Measurements from ENCODE around the gene USP25.

The USP25 gene

DNA sequence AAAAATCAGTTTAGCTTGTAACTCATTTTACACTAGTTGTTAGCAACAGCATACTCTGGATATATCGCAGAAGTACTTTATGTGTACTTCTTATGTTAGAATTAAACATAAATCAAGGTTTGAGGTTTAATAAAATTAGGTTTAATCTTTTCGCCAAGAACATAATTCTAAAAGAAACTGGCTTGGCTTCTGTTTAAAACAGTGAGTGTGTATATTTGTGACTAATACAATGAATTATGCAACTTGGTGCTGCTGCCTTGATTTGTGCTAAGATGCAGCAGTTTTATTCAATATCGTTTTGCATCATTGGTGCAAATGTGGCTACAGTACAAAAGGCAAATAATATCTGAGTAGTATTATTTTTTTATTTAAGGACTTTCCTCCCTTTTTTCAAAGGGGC, 44.8 kb downstream of the USP25 start:
- H3K27me3 ChIP-seq (replicated peaks; ENCODE audit: control insufficient read depth, insufficient read depth, low read length, poor library complexity, severe bottlenecking) = no peaks in the 10 kb centered on the region
- H3K27ac ChIP-seq (ENCODE audit: insufficient read depth, low read length, poor library complexity, severe bottlenecking) = no peak overlapping the region

GRCh38 chr21:15775291-15775690, 45.5 kb downstream of the USP25 start:
- no peaks in the 10 kb centered on the region for H3K9me3 ChIP-seq (ENCODE audit: control insufficient read depth, low read length)
- H3K36me3 ChIP-seq (ENCODE audit: control insufficient read depth, insufficient read depth, low read length) = peaks cover under 1% of the 10 kb centered on the region
- H3K4me3 ChIP-seq (ENCODE audit: insufficient read depth, low read depth, low read length, poor library complexity, severe bottlenecking) = no peak overlapping the region
- no peak overlapping the region for H3K27ac ChIP-seq (ENCODE audit: insufficient read depth, low read length, poor library complexity, severe bottlenecking)
- DNase-seq = no peak
- H3K4me1 ChIP-seq (ENCODE audit: control insufficient read depth, insufficient read depth, low read length, poor library complexity, severe bottlenecking) = no peaks in the 10 kb centered on the region
- H3K27me3 ChIP-seq (replicated peaks; ENCODE audit: control insufficient read depth, insufficient read depth, low read length, poor library complexity, severe bottlenecking) = no peaks in the 10 kb centered on the region

More for the DNA sequence above, 44.8 kb downstream of the USP25 start:
- no peak for DNase-seq
- Histone ChIP-seq H3K9me3 (ENCODE audit: control insufficient read depth, low read length) (no peaks in the 10 kb centered on the region), H3K4me1 (ENCODE audit: control insufficient read depth, insufficient read depth, low read length, poor library complexity, severe bottlenecking) (no peaks in the 10 kb centered on the region), H3K4me3 (ENCODE audit: insufficient read depth, low read depth, low read length, poor library complexity, severe bottlenecking) (no peak overlapping the region), H3K36me3 (ENCODE audit: control insufficient read depth, insufficient read depth, low read length) (no peaks in the 10 kb centered on the region)

GRCh38 chr21:15775981-15776380, 46.2 kb downstream of the USP25 start:
- H3K36me3 ChIP-seq (ENCODE audit: control insufficient read depth, insufficient read depth, low read length) = peaks cover 8% of the 10 kb centered on the region
- no peaks in the 10 kb centered on the region for H3K9me3 ChIP-seq (ENCODE audit: control insufficient read depth, low read length)
- no peak overlapping the region for H3K27ac ChIP-seq (ENCODE audit: insufficient read depth, low read length, poor library complexity, severe bottlenecking)
- H3K4me3 ChIP-seq (ENCODE audit: insufficient read depth, low read depth, low read length, poor library complexity, severe bottlenecking) = no peak overlapping the region
- H3K4me1 ChIP-seq (ENCODE audit: control insufficient read depth, insufficient read depth, low read length, poor library complexity, severe bottlenecking) = no peaks in the 10 kb centered on the region
- DNase-seq = no peak
- H3K27me3 ChIP-seq (replicated peaks; ENCODE audit: control insufficient read depth, insufficient read depth, low read length, poor library complexity, severe bottlenecking) = no peaks in the 10 kb centered on the region

DNA sequence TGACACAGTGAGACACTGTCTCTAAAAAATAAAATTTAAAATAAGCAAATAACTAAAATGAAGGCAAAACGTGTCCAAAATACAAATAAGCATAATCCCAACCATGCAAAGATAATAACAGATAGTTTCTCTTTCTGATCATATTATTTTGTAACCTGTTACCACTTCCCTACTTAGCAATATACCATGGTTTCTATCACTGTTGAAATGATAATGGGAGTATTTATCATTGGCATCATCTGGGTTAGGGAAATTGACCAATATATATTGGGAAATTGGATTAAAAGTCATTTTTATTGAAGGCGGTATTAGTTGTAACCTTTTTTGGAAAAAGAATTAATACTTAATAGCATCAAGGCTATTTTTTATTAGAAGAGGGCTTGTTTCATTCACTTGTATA, 47.0 kb downstream of the USP25 start:
- DNase-seq = no peak
- H3K4me1 ChIP-seq (ENCODE audit: control insufficient read depth, insufficient read depth, low read length, poor library complexity, severe bottlenecking) = no peaks in the 10 kb centered on the region
- H3K27ac ChIP-seq (ENCODE audit: insufficient read depth, low read length, poor library complexity, severe bottlenecking) = no peak overlapping the region
- no peak overlapping the region for H3K4me3 ChIP-seq (ENCODE audit: insufficient read depth, low read depth, low read length, poor library complexity, severe bottlenecking)
- H3K27me3 ChIP-seq (replicated peaks; ENCODE audit: control insufficient read depth, insufficient read depth, low read length, poor library complexity, severe bottlenecking) = no peaks in the 10 kb centered on the region
- no peaks in the 10 kb centered on the region for H3K9me3 ChIP-seq (ENCODE audit: control insufficient read depth, low read length)
- peaks cover 12% of the 10 kb centered on the region for H3K36me3 ChIP-seq (ENCODE audit: control insufficient read depth, insufficient read depth, low read length)

DNA sequence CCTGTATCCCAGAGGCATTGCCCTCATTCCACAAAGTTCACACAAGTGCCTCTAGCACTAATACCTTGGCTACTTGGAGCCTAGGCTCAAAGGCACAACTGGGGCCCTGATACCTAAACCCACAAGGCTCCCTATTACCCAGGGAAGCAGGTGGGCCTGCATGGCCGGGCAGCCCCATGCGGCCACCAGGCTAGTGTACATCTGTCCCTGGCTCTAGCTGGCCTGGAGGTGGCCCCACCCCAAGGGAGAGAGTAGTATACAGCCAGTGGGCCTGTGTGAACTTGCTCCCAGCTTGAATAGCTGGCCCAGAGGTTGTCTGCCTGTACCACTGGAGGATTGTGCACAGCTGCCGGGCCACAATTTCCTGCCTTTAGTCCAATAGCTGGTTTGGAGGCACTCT, 52.2 kb downstream of the USP25 start:
- Histone ChIP-seq H3K4me1 (ENCODE audit: control insufficient read depth, insufficient read depth, low read length, poor library complexity, severe bottlenecking) (no peaks in the 10 kb centered on the region), H3K9me3 (ENCODE audit: control insufficient read depth, low read length) (no peaks in the 10 kb centered on the region), H3K27me3 (replicated peaks; ENCODE audit: control insufficient read depth, insufficient read depth, low read length, poor library complexity, severe bottlenecking) (no peaks in the 10 kb centered on the region), H3K36me3 (ENCODE audit: control insufficient read depth, insufficient read depth, low read length) (peaks cover 19% of the 10 kb centered on the region), H3K4me3 (ENCODE audit: insufficient read depth, low read depth, low read length, poor library complexity, severe bottlenecking) (no peak overlapping the region), H3K27ac (ENCODE audit: insufficient read depth, low read length, poor library complexity, severe bottlenecking) (no peak overlapping the region)
- no peak for DNase-seq

DNA sequence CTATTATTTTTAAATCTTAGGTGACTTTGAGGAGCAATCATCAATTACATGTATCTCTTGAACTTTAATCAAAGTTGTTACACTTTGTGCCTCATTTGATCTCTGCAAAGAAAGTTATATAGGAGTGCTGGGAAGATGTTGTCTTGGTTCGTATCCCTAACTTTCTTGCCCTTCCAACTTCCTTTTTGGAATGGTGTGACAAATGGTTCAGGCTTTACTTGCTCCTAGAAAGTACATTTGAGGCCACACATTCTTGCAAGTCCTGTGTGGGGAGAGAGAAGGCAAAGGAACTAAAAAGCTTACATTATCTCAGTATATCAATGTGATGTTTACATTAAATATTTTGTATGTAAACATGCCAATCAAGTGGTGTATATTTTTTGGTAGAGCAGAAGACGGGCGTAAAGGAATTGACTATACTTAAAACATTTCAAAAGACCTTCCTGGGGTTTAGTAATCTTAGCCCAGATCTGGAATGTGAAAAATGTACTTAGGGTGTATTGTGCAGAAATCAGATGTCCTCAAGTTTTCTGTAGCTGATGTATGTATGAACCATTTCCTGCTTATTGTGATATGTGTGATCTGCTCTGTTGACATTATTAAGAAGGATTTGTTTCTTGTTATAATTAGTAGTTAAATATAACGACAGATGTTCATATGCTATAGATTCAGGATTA, 59.2 kb downstream of the USP25 start:
- no peak for DNase-seq
- no peak overlapping the region for H3K4me3 ChIP-seq (ENCODE audit: insufficient read depth, low read depth, low read length, poor library complexity, severe bottlenecking)

DNA sequence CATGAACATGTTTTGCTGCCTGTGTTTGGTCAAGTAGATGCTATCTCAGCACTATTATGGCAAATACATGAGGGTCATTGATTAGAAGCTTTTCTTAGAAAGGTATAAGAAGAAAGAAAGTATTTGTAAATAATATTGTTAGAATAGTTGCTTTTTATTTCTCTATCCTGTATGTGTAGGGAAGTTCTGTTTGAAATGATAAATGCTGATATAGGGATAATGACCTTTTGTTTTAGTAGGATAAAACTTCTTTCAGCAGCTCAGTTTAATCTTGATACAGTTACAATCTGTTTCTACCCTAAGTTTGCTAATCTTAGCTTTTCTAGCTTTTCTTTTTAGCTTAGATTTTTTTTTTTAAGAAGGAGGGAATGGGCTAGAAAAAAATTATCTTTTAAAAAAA, 63.3 kb downstream of the USP25 start:
- DNase-seq = no peak
- Histone ChIP-seq H3K4me3 (ENCODE audit: insufficient read depth, low read depth, low read length, poor library complexity, severe bottlenecking) (no peak overlapping the region), H3K9me3 (ENCODE audit: control insufficient read depth, low read length) (no peaks in the 10 kb centered on the region), H3K4me1 (ENCODE audit: control insufficient read depth, insufficient read depth, low read length, poor library complexity, severe bottlenecking) (no peaks in the 10 kb centered on the region), H3K27me3 (replicated peaks; ENCODE audit: control insufficient read depth, insufficient read depth, low read length, poor library complexity, severe bottlenecking) (no peaks in the 10 kb centered on the region), H3K27ac (ENCODE audit: insufficient read depth, low read length, poor library complexity, severe bottlenecking) (no peak overlapping the region), H3K36me3 (ENCODE audit: control insufficient read depth, insufficient read depth, low read length) (no peaks in the 10 kb centered on the region)

More for the DNA sequence above, 59.2 kb downstream of the USP25 start:
- Histone ChIP-seq H3K36me3 (ENCODE audit: control insufficient read depth, insufficient read depth, low read length) (no peaks in the 10 kb centered on the region), H3K27me3 (replicated peaks; ENCODE audit: control insufficient read depth, insufficient read depth, low read length, poor library complexity, severe bottlenecking) (no peaks in the 10 kb centered on the region), H3K27ac (ENCODE audit: insufficient read depth, low read length, poor library complexity, severe bottlenecking) (no peak overlapping the region), H3K9me3 (ENCODE audit: control insufficient read depth, low read length) (no peaks in the 10 kb centered on the region), H3K4me1 (ENCODE audit: control insufficient read depth, insufficient read depth, low read length, poor library complexity, severe bottlenecking) (no peaks in the 10 kb centered on the region)

DNA sequence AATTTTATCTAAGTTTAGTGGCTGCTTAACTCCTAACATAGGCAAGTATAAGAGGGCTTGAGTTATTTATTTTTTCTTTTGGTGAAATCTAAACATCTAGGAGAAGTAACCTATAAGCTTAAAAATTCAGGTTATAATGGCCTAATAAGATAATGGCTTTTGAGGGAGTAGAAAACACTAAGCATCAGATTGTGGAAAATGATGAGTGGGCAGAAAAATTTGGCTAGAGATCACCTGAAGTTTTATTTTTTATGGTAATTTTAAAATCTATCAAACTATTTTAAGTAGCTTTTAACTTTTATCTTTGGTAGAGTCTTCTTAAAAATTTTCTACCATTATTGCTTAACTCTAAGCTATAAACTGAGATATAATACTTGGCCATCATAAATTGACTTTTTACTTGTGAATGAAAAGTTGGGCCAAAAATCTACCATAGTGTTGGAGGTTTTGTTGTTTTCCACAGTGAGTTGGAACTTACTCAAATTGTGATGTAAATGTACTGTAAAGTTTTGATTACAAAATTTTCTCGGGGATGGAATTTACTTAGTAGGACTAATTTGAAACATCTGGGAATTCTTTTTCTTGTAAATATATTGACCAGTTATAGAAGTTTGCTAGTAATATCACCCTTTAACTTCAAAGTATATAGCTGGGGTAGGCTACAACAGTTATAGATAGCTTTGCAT, 63.9 kb downstream of the USP25 start:
- Histone ChIP-seq H3K27ac (ENCODE audit: insufficient read depth, low read length, poor library complexity, severe bottlenecking) (no peak overlapping the region), H3K27me3 (replicated peaks; ENCODE audit: control insufficient read depth, insufficient read depth, low read length, poor library complexity, severe bottlenecking) (no peaks in the 10 kb centered on the region), H3K9me3 (ENCODE audit: control insufficient read depth, low read length) (no peaks in the 10 kb centered on the region), H3K4me1 (ENCODE audit: control insufficient read depth, insufficient read depth, low read length, poor library complexity, severe bottlenecking) (no peaks in the 10 kb centered on the region), H3K36me3 (ENCODE audit: control insufficient read depth, insufficient read depth, low read length) (no peaks in the 10 kb centered on the region), H3K4me3 (ENCODE audit: insufficient read depth, low read depth, low read length, poor library complexity, severe bottlenecking) (no peak overlapping the region)
- DNase-seq = no peak

DNA sequence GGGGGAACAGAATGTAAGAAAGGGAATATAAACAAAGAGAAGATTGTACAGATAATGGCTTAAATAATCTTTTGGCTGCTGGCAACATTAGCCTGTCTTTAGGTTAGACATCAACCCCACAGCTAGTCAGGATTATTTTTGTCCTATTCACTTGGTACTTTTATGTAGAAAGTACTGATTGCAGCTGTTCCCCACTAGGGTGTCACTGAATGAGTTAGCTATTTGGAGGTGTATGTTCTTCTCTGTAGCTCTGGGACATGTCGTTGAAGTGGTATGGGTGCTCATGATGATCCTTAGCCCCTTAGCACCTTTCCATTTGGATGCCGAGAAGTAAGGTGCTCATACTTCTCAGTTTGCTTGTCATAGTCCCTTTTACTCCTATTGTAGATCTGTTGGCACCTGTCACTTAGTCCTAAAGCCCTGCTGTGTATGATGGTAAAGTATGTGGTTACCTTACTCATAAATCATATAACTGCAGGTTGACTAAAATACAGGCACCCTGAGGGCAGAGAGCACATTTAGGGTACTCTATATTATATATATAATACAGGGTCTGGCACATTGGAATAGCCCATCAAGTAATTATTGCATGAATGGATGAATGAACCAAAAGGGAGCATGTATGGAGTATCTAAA, 64.6 kb downstream of the USP25 start:
- Histone ChIP-seq H3K36me3 (ENCODE audit: control insufficient read depth, insufficient read depth, low read length) (no peaks in the 10 kb centered on the region), H3K9me3 (ENCODE audit: control insufficient read depth, low read length) (no peaks in the 10 kb centered on the region), H3K4me3 (ENCODE audit: insufficient read depth, low read depth, low read length, poor library complexity, severe bottlenecking) (no peak overlapping the region), H3K4me1 (ENCODE audit: control insufficient read depth, insufficient read depth, low read length, poor library complexity, severe bottlenecking) (no peaks in the 10 kb centered on the region), H3K27ac (ENCODE audit: insufficient read depth, low read length, poor library complexity, severe bottlenecking) (no peak overlapping the region), H3K27me3 (replicated peaks; ENCODE audit: control insufficient read depth, insufficient read depth, low read length, poor library complexity, severe bottlenecking) (no peaks in the 10 kb centered on the region)
- no peak for DNase-seq

GRCh38 chr21:15795533-15795932, 65.8 kb downstream of the USP25 start:
- Histone ChIP-seq H3K27me3 (replicated peaks; ENCODE audit: control insufficient read depth, insufficient read depth, low read length, poor library complexity, severe bottlenecking) (no peaks in the 10 kb centered on the region), H3K36me3 (ENCODE audit: control insufficient read depth, insufficient read depth, low read length) (no peaks in the 10 kb centered on the region), H3K4me3 (ENCODE audit: insufficient read depth, low read depth, low read length, poor library complexity, severe bottlenecking) (no peak overlapping the region), H3K27ac (ENCODE audit: insufficient read depth, low read length, poor library complexity, severe bottlenecking) (no peak overlapping the region), H3K4me1 (ENCODE audit: control insufficient read depth, insufficient read depth, low read length, poor library complexity, severe bottlenecking) (no peaks in the 10 kb centered on the region), H3K9me3 (ENCODE audit: control insufficient read depth, low read length) (no peaks in the 10 kb centered on the region)
- no peak for DNase-seq

Data from effector memory CD4-positive, alpha-beta T cell (primary cell).